Activated B cell treated with CpG ODN at 0.5 μM for 24 hours (primary cell): ENCODE results near the gene CHRM2. TPM values are rescaled to one million over a fixed set of nuclear protein-coding genes. Genes with fewer than 3 reads are reported as not detected.

Source experiments
- ATAC-seq: fragments of 200-7000 bp; cut with Tn5 transposase; one replicate; pipeline ENCODE4 v1.10.0; 2021; ENCODE audit warnings: low read depth, mild to moderate bottlenecking, moderate library complexity
- CTCF ChIA-PET: fragments of 350-600 bp; sonication (Branson Sonifier 250); formaldehyde crosslinking; loops from one replicate; lab custom pipeline; 2021; ENCODE audit warnings: antibody characterized with exemption; lab: Charles Lee
- POLR2A ChIA-PET: fragments of 350-600 bp; sonication (Branson Sonifier 250); formaldehyde crosslinking; loops from one replicate; lab custom pipeline; 2021; ENCODE audit warnings: antibody characterized with exemption; lab: Charles Lee
- DNase-seq: peaks from one replicate; pipeline ENCODE4 v3.0.0; 2022
- H3K27ac Mint-ChIP-seq: one replicate; pipeline ENCODE4 v1.8.0; 2020; ENCODE audit warnings: mixed read lengths
- H3K27me3 Mint-ChIP-seq: one replicate; pipeline ENCODE4 v1.8.0; 2021; ENCODE audit warnings: mixed read lengths
- H3K36me3 Mint-ChIP-seq: one replicate; pipeline ENCODE4 v1.8.0; 2021; ENCODE audit warnings: low read depth, mixed read lengths
- H3K4me1 Mint-ChIP-seq: one replicate; pipeline ENCODE4 v1.8.0; 2021; ENCODE audit warnings: mixed read lengths
- H3K4me3 Mint-ChIP-seq: one replicate; pipeline ENCODE4 v1.8.0; 2020; ENCODE audit warnings: mild to moderate bottlenecking, mixed read lengths
- H3K9me3 Mint-ChIP-seq: one replicate; pipeline ENCODE4 v1.8.0; 2020; ENCODE audit warnings: mixed read lengths
- CTCF ChIP-seq: fragments of 200-600 bp; IDR thresholded peaks from one replicate; pipeline ENCODE4 v1.8.0; 2022; ENCODE audit warnings: antibody characterized with exemption, mild to moderate bottlenecking
- intact Hi-C: fragments of 100-400 bp; cut with micrococcal nuclease; formaldehyde crosslinking; loops from one replicate; pipeline ENCODE4 v1.15.1; 2024
- total RNA-seq: library from RNA; stranded (reverse); gene quantifications from 2 replicates; pipeline ENCODE4 v1.2.3, GENCODE V29; 2022

The CHRM2 gene
- total RNA-seq, 1 donor from 2014 or later = not detected

GRCh38 chr7:137036768-137037167 is 168.3 kb downstream of the CHRM2 start:
- H3K4me1 Mint-ChIP-seq = no peaks in the 10 kb centered on the region
- intact Hi-C loops = no loop called here
- POLR2A ChIA-PET = no interaction called here
- H3K27ac Mint-ChIP-seq = no peak overlapping the region
- no peak for TF ChIP-seq CTCF
- peaks cover 4% of the 10 kb centered on the region for H3K9me3 Mint-ChIP-seq
- H3K4me3 Mint-ChIP-seq = no peak overlapping the region
- no peaks in the 10 kb centered on the region for H3K27me3 Mint-ChIP-seq
- no peak for ATAC-seq
- CTCF ChIA-PET = no interaction called here
- no peak for DNase-seq
- no peaks in the 10 kb centered on the region for H3K36me3 Mint-ChIP-seq

GRCh38 chr7:137038706-137039105 is 170.3 kb downstream of the CHRM2 start:
- Mint-ChIP-seq H3K36me3 (no peaks in the 10 kb centered on the region), H3K4me3 (no peak overlapping the region)

GRCh38 chr7:137040745-137041144 is 172.3 kb downstream of the CHRM2 start:
- peaks cover 6% of the 10 kb centered on the region for H3K9me3 Mint-ChIP-seq
- no peaks in the 10 kb centered on the region for H3K36me3 Mint-ChIP-seq
- H3K4me1 Mint-ChIP-seq = no peaks in the 10 kb centered on the region
- no peak for ATAC-seq
- H3K4me3 Mint-ChIP-seq = no peak overlapping the region
- ChIA-PET CTCF (no interaction called here), POLR2A (no interaction called here)
- no peak for TF ChIP-seq CTCF
- no peaks in the 10 kb centered on the region for H3K27me3 Mint-ChIP-seq
- intact Hi-C loops = no loop called here
- H3K27ac Mint-ChIP-seq = no peak overlapping the region
- no peak for DNase-seq

More at GRCh38 chr7:137038706-137039105, 170.3 kb downstream of the CHRM2 start:
- Mint-ChIP-seq H3K4me1 (no peaks in the 10 kb centered on the region), H3K27ac (no peak overlapping the region), H3K27me3 (no peaks in the 10 kb centered on the region), H3K9me3 (peaks cover 6% of the 10 kb centered on the region)
- no peak for TF ChIP-seq CTCF
- DNase-seq (no peak), ATAC-seq (no peak)
- POLR2A ChIA-PET = no interaction called here
- intact Hi-C loops = no loop called here
- CTCF ChIA-PET = no interaction called here

GRCh38 chr7:137045573-137045972 is 177.1 kb downstream of the CHRM2 start:
- ChIA-PET POLR2A (no interaction called here), CTCF (no interaction called here)
- Mint-ChIP-seq H3K9me3 (peaks cover 7% of the 10 kb centered on the region), H3K4me3 (no peak overlapping the region), H3K27me3 (no peaks in the 10 kb centered on the region), H3K27ac (no peak overlapping the region), H3K36me3 (no peaks in the 10 kb centered on the region), H3K4me1 (no peaks in the 10 kb centered on the region)
- TF ChIP-seq CTCF = no peak
- DNase-seq (no peak), ATAC-seq (no peak)
- intact Hi-C loops = no loop called here

- CTCF ChIA-PET = no interaction called here
- POLR2A ChIA-PET = no interaction called here
Observed at GRCh38 chr7:137069249-137069963, 201.0 kb downstream of the CHRM2 start.

More at GRCh38 chr7:137069249-137069963, 201.0 kb downstream of the CHRM2 start:
- Mint-ChIP-seq H3K4me1 (no peaks in the 10 kb centered on the region), H3K4me3 (no peak overlapping the region), H3K27ac (no peak overlapping the region), H3K36me3 (no peaks in the 10 kb centered on the region), H3K9me3 (peaks cover 10% of the 10 kb centered on the region), H3K27me3 (no peaks in the 10 kb centered on the region)
- ATAC-seq = no peak
- intact Hi-C loops = no loop called here
- no peak for TF ChIP-seq CTCF
- no peak for DNase-seq
